NCI-H146 (cell line): ENCODE data around the gene ALDH3B1.

ENCODE experiments used
- DNase-seq: peaks from one replicate; lab custom pipeline; 2025; lab: John Stamatoyannopoulos, UW

The ALDH3B1 gene

GRCh38 chr11:68031144-68031464 is 21.0 kb downstream of the ALDH3B1 start:
- no peak for DNase-seq

GRCh38 chr11:68032003-68032402 is 21.9 kb downstream of the ALDH3B1 start:
- no peak for DNase-seq

GRCh38 chr11:68032997-68033707 is 23.0 kb downstream of the ALDH3B1 start:
- DNase-seq = no peak

GRCh38 chr11:68033708-68034045 is 23.6 kb downstream of the ALDH3B1 start:
- DNase-seq = no peak

- DNase-seq = no peak
Measured at GRCh38 chr11:68035266-68035876, 25.2 kb downstream of the ALDH3B1 start.

- no peak for DNase-seq
Measured at GRCh38 chr11:68036141-68036716, 26.1 kb downstream of the ALDH3B1 start.

- DNase-seq = no peak
Measured at GRCh38 chr11:68036717-68037239, 26.7 kb downstream of the ALDH3B1 start.

GRCh38 chr11:68037411-68038225 is 27.5 kb downstream of the ALDH3B1 start:
- no peak for DNase-seq

GRCh38 chr11:68038226-68038717 is 28.1 kb downstream of the ALDH3B1 start:
- peak; percentile 90 for DNase-seq

- peak; percentile 64 for DNase-seq
Measured at GRCh38 chr11:68038718-68039525, 28.8 kb downstream of the ALDH3B1 start, which contains the start of gene TCIRG1. Gene TCIRG1, plus strand, starts transcription at chr11:68039025. Its CDS starts 2,247 bp downstream, at chr11:68041272.

GRCh38 chr11:68039526-68040086 is 29.5 kb downstream of the ALDH3B1 start:
- no peak for DNase-seq

- DNase-seq = no peak
Measured at GRCh38 chr11:68040101-68040956, 30.2 kb downstream of the ALDH3B1 start.

GRCh38 chr11:68040957-68041591 is 30.9 kb downstream of the ALDH3B1 start:
- no peak for DNase-seq

GRCh38 chr11:68041617-68042218 is 31.6 kb downstream of the ALDH3B1 start:
- DNase-seq = no peak

GRCh38 chr11:68042219-68043028 is 32.3 kb downstream of the ALDH3B1 start:
- no peak for DNase-seq

- no peak for DNase-seq
Measured at GRCh38 chr11:68043029-68043348, 32.9 kb downstream of the ALDH3B1 start.

GRCh38 chr11:68043349-68044144 is 33.4 kb downstream of the ALDH3B1 start:
- DNase-seq = no peak
